Loucy (cell line): ENCODE data around the gene PLAC8L1.

Experiments
- H2AFZ ChIP-seq: fragments of 200-600 bp; sonication (generic); 2 replicates; pipeline ENCODE4 v1.6.0; 2016; ENCODE audit warnings: antibody characterized with exemption, mild to moderate bottlenecking, low read length, moderate library complexity
- H3F3A ChIP-seq: fragments of 200-600 bp; 2 replicates; pipeline ENCODE4 v1.6.0; 2016; ENCODE audit warnings: antibody characterized with exemption, low read depth, mild to moderate bottlenecking
- H3K27me3 ChIP-seq: fragments of 200-600 bp; sonication (generic); 2 replicates; pipeline ENCODE4 v1.6.1; 2014; ENCODE audit warnings: low read length, mild to moderate bottlenecking; ENCODE audit not compliant: insufficient read depth, poor library complexity, severe bottlenecking
- H3K36me3 ChIP-seq: fragments of 200-600 bp; sonication (generic); 2 replicates; pipeline ENCODE4 v1.6.1; 2016; ENCODE audit warnings: low read length; ENCODE audit not compliant: insufficient read depth
- H3K4me1 ChIP-seq: fragments of 200-600 bp; sonication (generic); 2 replicates; pipeline ENCODE4 v1.5.1; 2014; ENCODE audit warnings: low read length, mild to moderate bottlenecking; ENCODE audit not compliant: insufficient read depth, poor library complexity, severe bottlenecking
- H3K4me2 ChIP-seq: fragments of 200-600 bp; sonication (generic); 2 replicates; pipeline ENCODE4 v1.6.0; 2014; ENCODE audit warnings: antibody characterized with exemption, low read length, low read depth, mild to moderate bottlenecking; ENCODE audit not compliant: poor library complexity, severe bottlenecking
- H3K4me3 ChIP-seq: fragments of 200-600 bp; sonication (generic); 2 replicates; pipeline ENCODE4 v1.5.1; 2014; ENCODE audit warnings: low read length, mild to moderate bottlenecking, mixed read lengths; ENCODE audit not compliant: poor library complexity, severe bottlenecking
- H3K79me2 ChIP-seq: fragments of 200-600 bp; sonication (generic); 2 replicates; pipeline ENCODE4 v1.6.1; 2014; ENCODE audit warnings: low read length; ENCODE audit not compliant: insufficient read depth
- H3K9ac ChIP-seq: fragments of 200-600 bp; sonication (generic); 2 replicates; pipeline ENCODE4 v1.6.0; 2014; ENCODE audit warnings: mild to moderate bottlenecking, low read depth, low read length, moderate library complexity; ENCODE audit not compliant: poor library complexity, severe bottlenecking
- H3K9me2 ChIP-seq: fragments of 200-600 bp; sonication (generic); replicated peaks from 2 replicates; pipeline ENCODE4 v1.6.1; 2016; ENCODE audit warnings: low read depth, low read length, mixed read lengths
- H3K9me3 ChIP-seq: fragments of 200-600 bp; sonication (generic); 2 replicates; pipeline ENCODE4 v1.6.1; 2014; ENCODE audit warnings: mild to moderate bottlenecking, antibody characterized with exemption, low read length, low read depth; ENCODE audit not compliant: insufficient read depth
- H4K20me1 ChIP-seq: fragments of 200-600 bp; sonication (generic); 2 replicates; pipeline ENCODE4 v1.6.0; 2014; ENCODE audit warnings: antibody characterized with exemption, low read length, mild to moderate bottlenecking; ENCODE audit not compliant: insufficient read depth, poor library complexity, severe bottlenecking
- EZH2phosphoT487 ChIP-seq: fragments of 200-600 bp; IDR thresholded peaks from 2 replicates; pipeline ENCODE4 v1.6.1; 2018; ENCODE audit warnings: antibody characterized with exemption, mild to moderate bottlenecking, moderate library complexity, borderline replicate concordance
- TF ChIP-seq, protein P1 (sequence below): fragments of 200-600 bp; sonication (generic); conservative IDR thresholded peaks from 2 replicates; pipeline ENCODE4 v1.5.1; 2014; ENCODE audit warnings: mild to moderate bottlenecking, antibody characterized with exemption, low read length

Gene PLAC8L1

GRCh38 chr5:146043722-146044121, 61.7 kb downstream of the PLAC8L1 start:
- Histone ChIP-seq H3K9ac (no peak overlapping the region), H3K9me3 (no peaks in the 10 kb centered on the region), H4K20me1 (no peaks in the 10 kb centered on the region)

GRCh38 chr5:146042628-146043279, 62.6 kb downstream of the PLAC8L1 start:
- Histone ChIP-seq H3K36me3 (no peaks in the 10 kb centered on the region), H3K9me3 (no peaks in the 10 kb centered on the region), H3K4me3 (no peak overlapping the region), H3F3A (no peaks in the 10 kb centered on the region), H3K4me1 (peaks cover 19% of the 10 kb centered on the region), H3K79me2 (no peaks in the 10 kb centered on the region), H3K4me2 (no peak overlapping the region), H3K9ac (no peak overlapping the region), H4K20me1 (no peaks in the 10 kb centered on the region), H3K9me2 (no peaks in the 10 kb centered on the region), H2AFZ (no peak overlapping the region), H3K27me3 (no peaks in the 10 kb centered on the region)
- no peak for TF ChIP-seq EZH2phosphoT487
- TF ChIP-seq, protein P1, sequence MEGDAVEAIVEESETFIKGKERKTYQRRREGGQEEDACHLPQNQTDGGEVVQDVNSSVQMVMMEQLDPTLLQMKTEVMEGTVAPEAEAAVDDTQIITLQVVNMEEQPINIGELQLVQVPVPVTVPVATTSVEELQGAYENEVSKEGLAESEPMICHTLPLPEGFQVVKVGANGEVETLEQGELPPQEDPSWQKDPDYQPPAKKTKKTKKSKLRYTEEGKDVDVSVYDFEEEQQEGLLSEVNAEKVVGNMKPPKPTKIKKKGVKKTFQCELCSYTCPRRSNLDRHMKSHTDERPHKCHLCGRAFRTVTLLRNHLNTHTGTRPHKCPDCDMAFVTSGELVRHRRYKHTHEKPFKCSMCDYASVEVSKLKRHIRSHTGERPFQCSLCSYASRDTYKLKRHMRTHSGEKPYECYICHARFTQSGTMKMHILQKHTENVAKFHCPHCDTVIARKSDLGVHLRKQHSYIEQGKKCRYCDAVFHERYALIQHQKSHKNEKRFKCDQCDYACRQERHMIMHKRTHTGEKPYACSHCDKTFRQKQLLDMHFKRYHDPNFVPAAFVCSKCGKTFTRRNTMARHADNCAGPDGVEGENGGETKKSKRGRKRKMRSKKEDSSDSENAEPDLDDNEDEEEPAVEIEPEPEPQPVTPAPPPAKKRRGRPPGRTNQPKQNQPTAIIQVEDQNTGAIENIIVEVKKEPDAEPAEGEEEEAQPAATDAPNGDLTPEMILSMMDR: no peak

More at GRCh38 chr5:146043722-146044121, 61.7 kb downstream of the PLAC8L1 start:
- Histone ChIP-seq H2AFZ (no peak overlapping the region), H3K9me2 (no peaks in the 10 kb centered on the region), H3K4me1 (peaks cover 22% of the 10 kb centered on the region), H3K79me2 (no peaks in the 10 kb centered on the region), H3F3A (no peaks in the 10 kb centered on the region), H3K4me2 (no peak overlapping the region), H3K27me3 (no peaks in the 10 kb centered on the region), H3K4me3 (no peak overlapping the region), H3K36me3 (no peaks in the 10 kb centered on the region)
- TF ChIP-seq EZH2phosphoT487: no peak
- TF ChIP-seq, protein P1: no peak

- Histone ChIP-seq H3K79me2 (no peaks in the 10 kb centered on the region), H3K27me3 (no peaks in the 10 kb centered on the region), H4K20me1 (no peaks in the 10 kb centered on the region), H3F3A (no peaks in the 10 kb centered on the region), H3K4me2 (no peak overlapping the region), H3K9ac (no peak overlapping the region), H3K4me1 (peaks cover 11% of the 10 kb centered on the region), H3K9me3 (no peaks in the 10 kb centered on the region), H3K9me2 (no peaks in the 10 kb centered on the region), H2AFZ (no peak overlapping the region), H3K36me3 (no peaks in the 10 kb centered on the region), H3K4me3 (no peak overlapping the region)
- no peak for TF ChIP-seq EZH2phosphoT487
- TF ChIP-seq, protein P1: peak; percentile 62
Measured at GRCh38 chr5:146041180-146041789, 64.1 kb downstream of the PLAC8L1 start.
